Psoas muscle (tissue), 8 donors: ENCODE results near the gene DENND5A. TPM values are rescaled to one million over a fixed set of nuclear protein-coding genes. Genes with fewer than 3 reads are reported as not detected.

Source experiments
- ATAC-seq, 4 donors: fragments of 200-7000 bp; cut with Tn5 transposase; one replicate each; pipeline ENCODE4 v1.9.1; 2020; ENCODE audit warnings: moderate library complexity in 3 of 4, mild to moderate bottlenecking in 2 of 4
- DNase-seq, 2 donors: peaks; one replicate each; pipeline ENCODE4 v3.0.0-alpha.2; 2020
- H3K27ac ChIP-seq: fragments of 200-600 bp; one replicate; pipeline ENCODE4 v1.8.0; 2022
- H3K27me3 ChIP-seq, 3 donors: fragments of 200-600 bp in 1 of 3; one replicate each; pipeline versions ENCODE4 v1.6.1 to v1.8.0; 2013 to 2022; ENCODE audit warnings: low read length in 2 of 3, mild to moderate bottlenecking in 2 of 3, moderate library complexity in 1 of 3; ENCODE audit not compliant: insufficient read depth in 3 of 3
- H3K36me3 ChIP-seq, 2 donors: fragments of 200-600 bp in 1 of 2; one replicate each; pipeline versions ENCODE4 v1.6.1 to v1.8.0; 2013 to 2022; ENCODE audit warnings: low read depth in 1 of 2, mild to moderate bottlenecking in 1 of 2, moderate library complexity in 1 of 2; ENCODE audit not compliant: insufficient read depth in 1 of 2
- H3K4me1 ChIP-seq: fragments of 200-600 bp; one replicate; pipeline ENCODE4 v1.8.0; 2022
- H3K4me3 ChIP-seq: fragments of 200-600 bp; one replicate; pipeline ENCODE4 v1.8.0; 2022; ENCODE audit warnings: mild to moderate bottlenecking
- H3K9me3 ChIP-seq: fragments of 200-600 bp; one replicate; pipeline ENCODE4 v1.8.0; 2022
- CTCF ChIP-seq: fragments of 200-600 bp; IDR thresholded peaks from one replicate; pipeline ENCODE4 v1.8.0; 2022; ENCODE audit warnings: antibody characterized with exemption
- WGBS, 3 donors: extraction: QIAGEN DNeasy Blood & Tissue Kit; methylation state at CpG; one replicate each; pipeline versions ENCODE4 v1.1.6 to v1.1.7; 2013; 5-methylcytosine and 5-hydroxymethylcytosine counted together
- intact Hi-C, 2 donors: fragments of 100-400 bp; cut with DNase I; formaldehyde crosslinking; loops; one replicate each; pipeline versions ENCODE4 v1.11.0 to v1.14.2; 2022
- long read RNA-seq, 2 donors: library from polyadenylated mRNA; unstranded; transcript quantifications; one replicate each; pipeline ENCODE4 v2.0.0, GENCODE V29; 2021
- polyA plus RNA-seq, 3 donors: library from polyadenylated mRNA; stranded (reverse); fragments of 200-250 nt; gene quantifications; one replicate each; pipeline ENCODE4 v1.2.3, GENCODE V29; 2013
- total RNA-seq, 4 donors: library from RNA; stranded (reverse); fragmentation: NEBNext Ultra II Directional in 2 of 4; extraction: Animal tissue kit (Norgen Biotek cat#: 25700) in 2 of 4; gene quantifications; one replicate each; pipeline versions ENCODE4 v1.2.1 to v1.2.4, GENCODE V29; 2021 to 2023
- donor health status: healthy with polysubstance abuse.
- donor health status: DM: no; HTN: no; CAD: no; lungs with moderate emphysema.
- donor health status: Bipolar disorder and iron deficiency.
- donor health status: healthy.
- donor health status: DM: yes; HTN: yes; CAD: no.
- donor health status: DM: no; HTN: no; CAD: no.
- donor health status: DM: no; HTN: no; CAD: no.
- donor health status: DM: yes; HTN: yes; CAD: no.

Gene DENND5A
- total RNA-seq = 10 to 100 TPM; 27.2 to 45.1 (median 32.3) TPM
- polyA plus RNA-seq = 10 to 100 TPM; 27.4 to 82.1 (median 30.3) TPM
- long read RNA-seq, donor 1, full-length matches to known transcripts = 2 of 10 reads
- long read RNA-seq, donor 1, partial matches to known transcripts = 6 of 10 reads
- long read RNA-seq, donor 1, other reads (novel, unspliced or antisense) = 2 of 10 reads
- long read RNA-seq, donor 2, full-length matches to known transcripts = 6 of 25 reads
- long read RNA-seq, donor 2, partial matches to known transcripts = 17 of 25 reads
- long read RNA-seq, donor 2, other reads (novel, unspliced or antisense) = 2 of 25 reads

- DNase-seq (peak; percentile 86 to 92), ATAC-seq (peak; percentile 87 to 94 (median 93))
- no peaks in the 10 kb centered on the region for H3K9me3 ChIP-seq
- intact Hi-C loops = loop anchor here (5.0 kb wide), 1 partner anchor 47 kb away; the partner anchor contains the start of gene TMEM41B (in 2 of the 2)
- no peaks in the 10 kb centered on the region for H3K27me3 ChIP-seq
- H3K4me1 ChIP-seq = peaks cover 12% of the 10 kb centered on the region
- peak within 1 kb of the TSS; percentile 87 for H3K4me3 ChIP-seq
- H3K27ac ChIP-seq = peak within 1 kb of the TSS; percentile 87
- WGBS, 3 donors = 8 to 18% (median 13%) methylated on average over 34 to 62 of the region's 63 CpGs
- no peak for TF ChIP-seq CTCF
- H3K36me3 ChIP-seq = no peaks in the 10 kb centered on the region
These were observed at the start of gene DENND5A for GRCh38 chr11:9265211-9266131. DENND5A (minus strand) TSS chr11:9265350; CDS start chr11:9265069, 281 bp downstream.

DNA sequence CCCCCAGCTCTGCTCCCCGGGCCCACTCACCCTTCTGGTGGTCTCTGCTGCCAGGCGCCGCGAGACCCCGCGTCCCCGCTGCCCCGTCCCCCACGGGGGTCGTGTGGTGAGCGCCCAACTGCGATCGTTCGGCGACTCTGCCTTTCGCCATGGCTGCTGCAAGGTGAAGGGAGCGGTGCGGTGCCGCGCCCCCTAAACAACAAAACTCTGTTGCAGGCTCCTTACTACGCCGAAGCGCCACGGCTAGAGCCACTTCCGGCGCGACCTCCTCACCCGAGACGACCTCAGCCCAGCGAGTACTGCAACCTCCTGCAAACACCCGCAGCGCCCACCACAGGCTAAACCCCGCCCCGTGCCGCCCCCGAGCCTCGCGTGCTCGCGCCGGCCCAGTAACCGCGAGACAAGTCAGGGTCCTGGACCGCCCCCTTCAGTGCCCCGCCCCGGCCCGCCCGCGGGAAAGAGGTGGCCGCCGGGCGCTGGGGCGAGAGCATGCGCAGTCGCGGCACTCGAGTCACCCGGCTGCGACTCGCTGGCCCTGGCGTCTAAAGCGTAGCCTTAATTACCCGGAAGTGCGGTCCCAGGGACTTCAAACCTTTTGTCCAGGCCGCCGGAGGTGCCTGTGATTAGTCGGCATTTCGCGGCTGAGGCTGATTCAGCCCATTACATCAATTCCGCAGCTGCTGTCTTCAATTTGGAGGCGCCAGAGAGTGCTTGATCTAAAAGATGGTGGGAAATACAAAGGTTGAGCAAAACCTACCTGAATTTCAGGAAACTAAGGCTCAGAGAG lies 49.3 kb upstream of the DENND5A start, which contains the start of gene TMEM41B:
Gene TMEM41B (minus strand): TSS at position 303 of the 787 bp plus-strand sequence. CDS start 152 bp downstream, at position 151.
- ATAC-seq (peak; percentile 98), DNase-seq (peak; percentile 99)
- H3K27ac ChIP-seq = peak within 1 kb of the TSS; percentile 87
- WGBS, 3 donors = 1% methylated on average over 43 to 71 of the region's 71 CpGs
- no peaks in the 10 kb centered on the region for H3K27me3 ChIP-seq
- H3K4me3 ChIP-seq = peak within 1 kb of the TSS; percentile 97
- intact Hi-C loops = loop anchor here (1.0 to 5.0 kb wide), 4 partner anchors 47 to 70 kb away; partner anchors contain the start of genes DENND5A (in 2 of the 2) and IPO7 (in 1 of the 2)
- H3K9me3 ChIP-seq = no peaks in the 10 kb centered on the region
- peaks cover 0 to 3% of the 10 kb centered on the region in 2 donors for H3K36me3 ChIP-seq
- no peak for TF ChIP-seq CTCF
- H3K4me1 ChIP-seq = peaks cover 8% of the 10 kb centered on the region

GRCh38 chr11:9313648-9314290 lies 48.6 kb upstream of the DENND5A start:
- WGBS, 3 donors = 1 to 2% (median 1%) methylated on average over 27 of the region's 27 CpGs
- Histone ChIP-seq H3K27ac (peak overlapping the region; percentile 87), H3K9me3 (no peaks in the 10 kb centered on the region), H3K36me3 (peaks cover 0 to 3% of the 10 kb centered on the region in 2 donors), H3K27me3 (no peaks in the 10 kb centered on the region), H3K4me3 (peak overlapping the region; percentile 97), H3K4me1 (peaks cover 13% of the 10 kb centered on the region)
- TF ChIP-seq CTCF = no peak
- no peak for DNase-seq
- intact Hi-C loops = loop anchor here (1.0 to 5.0 kb wide), 3 partner anchors 46 to 71 kb away; partner anchors contain the start of genes DENND5A (in 2 of the 2) and IPO7 (in 1 of the 2)
- ATAC-seq = peak; percentile 6 to 36 (median 14)
